GM19025 (cell line): ENCODE measurements around the gene GMCL2.

Source experiments
- ATAC-seq: cut with Tn5 transposase; IDR thresholded peaks from one replicate; pipeline ENCODE4 v1.9.1; 2021; ENCODE audit warnings: mild to moderate bottlenecking, low read depth, moderate library complexity; ENCODE audit not compliant: unreplicated experiment

The GMCL2 gene

DNA sequence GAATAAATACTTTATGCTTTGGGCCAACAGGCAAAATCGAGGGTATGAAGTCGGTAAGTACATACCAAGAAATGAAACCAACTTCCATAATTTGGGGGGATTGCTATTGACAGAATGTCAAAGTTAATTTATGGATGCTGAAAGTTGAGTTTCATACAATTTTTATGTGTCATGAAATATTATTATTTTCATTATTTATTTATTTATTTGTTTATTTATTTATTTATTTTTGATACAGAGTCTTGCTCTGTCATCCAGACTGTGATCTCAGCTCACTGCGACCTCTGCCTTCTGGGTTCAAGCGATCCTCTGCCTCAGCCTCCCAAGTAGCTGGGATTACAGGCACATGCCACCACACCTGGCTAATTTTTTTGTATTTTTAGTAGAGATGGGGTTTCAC is 4.5 kb upstream of the GMCL2 start:
- no peak for ATAC-seq

DNA sequence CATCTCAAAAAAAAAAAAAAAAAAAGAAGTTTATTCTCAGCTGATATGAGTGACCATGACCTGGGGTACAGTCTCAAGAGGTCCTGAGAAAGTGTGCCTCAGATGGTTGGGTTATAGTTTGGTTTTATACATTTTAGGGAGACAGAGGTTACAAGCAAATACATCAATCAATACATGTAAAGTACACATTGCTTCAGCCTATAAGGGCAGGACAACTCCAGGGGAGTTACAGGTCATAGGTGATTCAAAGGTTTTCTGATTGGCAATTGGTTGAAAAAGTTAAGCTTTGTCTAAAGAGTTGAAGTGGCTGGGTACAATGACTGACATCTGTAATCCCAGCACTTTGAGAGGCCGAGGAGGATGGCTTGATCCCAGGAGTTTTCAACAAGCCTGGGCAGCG is 2.3 kb upstream of the GMCL2 start:
- ATAC-seq, result no peak

DNA sequence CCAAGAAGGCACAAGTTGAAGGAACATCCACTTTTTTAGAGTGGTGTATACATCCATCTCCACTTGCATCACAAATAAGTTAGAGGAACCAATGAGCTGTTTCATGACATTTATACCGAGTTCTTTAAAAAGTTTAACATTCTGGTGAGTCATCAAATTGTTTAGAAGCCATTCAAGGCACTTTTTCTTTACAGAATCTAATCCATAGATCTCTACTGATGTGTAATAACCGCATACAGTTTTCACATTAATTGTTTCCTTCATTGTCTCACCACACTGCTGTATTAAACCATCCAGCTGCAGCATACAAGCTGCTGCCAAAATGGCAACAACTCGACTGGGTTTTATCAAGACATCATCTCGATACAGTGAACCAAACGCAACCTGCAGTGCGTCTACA is 744 bp downstream of the GMCL2 start:
- ATAC-seq, result no peak

- ATAC-seq, result no peak
These were observed 4.9 kb downstream of the GMCL2 start for GRCh38 chr5:178182158-178182876.

DNA sequence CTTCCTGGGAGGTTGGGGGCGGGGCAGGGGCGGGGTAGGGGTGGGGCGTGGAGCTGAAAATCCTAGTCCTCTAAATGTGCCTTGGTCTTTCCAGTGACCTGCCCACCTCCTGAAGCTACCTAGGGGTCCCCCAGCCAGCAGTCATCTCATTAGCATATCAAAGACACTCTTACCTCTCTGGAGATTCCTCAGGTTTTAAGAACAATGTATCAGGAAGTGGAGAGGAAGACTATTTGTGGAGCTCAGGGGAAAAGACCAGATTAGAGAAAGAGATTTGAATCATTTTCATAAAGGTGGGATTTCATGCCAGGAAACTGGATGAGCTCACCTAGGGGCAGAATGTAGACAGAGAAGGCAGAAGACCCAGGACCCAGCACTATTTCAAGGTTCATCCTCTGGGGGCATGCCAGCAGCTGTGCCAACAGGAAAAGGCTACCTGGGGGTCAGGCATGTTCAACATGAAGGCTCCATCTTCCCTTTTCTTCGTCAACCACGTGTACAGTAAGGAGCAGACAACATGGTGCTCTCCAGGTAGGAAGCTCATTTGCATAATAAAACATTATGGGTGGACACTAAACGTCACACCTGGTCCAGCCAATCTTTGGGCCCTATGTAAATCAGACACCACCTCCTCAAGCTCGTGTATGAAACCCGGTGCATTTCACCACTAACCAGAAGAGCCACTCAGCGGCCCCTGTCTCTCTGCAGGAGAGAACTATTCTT is 6.9 kb downstream of the GMCL2 start:
- no peak for ATAC-seq

- ATAC-seq, result no peak
These were observed 9.6 kb downstream of the GMCL2 start for GRCh38 chr5:178177569-178177968.

GRCh38 chr5:178176791-178177190 is 10.4 kb downstream of the GMCL2 start:
- no peak for ATAC-seq

DNA sequence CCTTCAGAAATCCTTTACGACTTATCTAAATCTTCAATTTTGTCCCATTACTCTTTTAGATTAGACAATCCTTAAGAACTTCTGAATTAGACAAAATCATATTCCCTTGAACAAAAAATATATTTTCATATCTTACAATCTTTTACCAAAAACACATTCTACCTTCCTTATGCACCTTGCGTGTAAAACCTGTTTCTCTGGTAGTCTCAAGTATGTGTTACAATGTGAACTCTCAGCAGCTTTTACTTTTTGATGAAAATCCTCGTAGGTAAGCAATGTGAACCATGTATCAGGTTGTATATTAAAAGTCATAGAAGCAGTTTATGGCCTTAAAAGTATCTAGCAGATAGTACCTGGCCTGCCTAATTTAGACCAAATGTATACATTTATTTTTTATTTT is 12.7 kb downstream of the GMCL2 start:
- ATAC-seq, result no peak

DNA sequence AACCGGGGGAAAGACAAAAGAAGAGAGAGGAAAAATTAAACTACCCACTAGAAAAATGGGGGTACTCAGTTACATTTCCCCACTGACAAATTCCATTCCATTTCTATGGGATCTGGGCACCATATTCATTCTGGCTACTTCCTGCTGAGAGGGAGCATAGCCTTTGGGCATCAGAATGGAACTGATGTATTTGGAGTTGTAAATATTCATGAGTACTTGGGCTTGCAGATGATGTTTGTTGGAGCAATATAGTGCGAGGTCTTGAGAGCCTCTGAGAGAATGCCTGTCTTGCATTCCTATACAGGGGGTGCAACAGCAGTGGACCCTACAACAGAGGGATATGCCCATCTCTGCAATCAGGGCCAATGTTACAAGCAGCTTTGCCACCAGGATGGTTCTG is 16.7 kb downstream of the GMCL2 start:
- ATAC-seq, result no peak

DNA sequence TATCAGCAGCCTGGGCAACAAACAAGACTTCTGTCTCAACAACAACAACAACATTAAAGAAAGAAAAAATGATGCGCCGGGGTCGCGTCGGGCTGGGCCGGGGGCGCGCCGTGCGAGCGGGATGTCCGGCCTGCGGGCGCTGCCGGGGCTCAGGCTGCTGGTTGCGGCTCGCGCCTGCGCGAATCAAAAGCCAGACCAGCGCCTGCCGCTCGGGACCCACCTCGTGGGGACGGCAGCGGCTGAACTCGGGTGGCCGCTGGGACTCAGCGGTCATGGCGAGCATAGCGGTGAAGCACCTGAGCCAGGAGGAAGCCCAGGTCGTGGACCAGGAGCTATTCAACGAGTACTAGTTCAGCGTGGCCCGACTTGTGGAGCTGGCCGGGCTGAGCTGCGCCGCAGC is 21.6 kb downstream of the GMCL2 start:
- no peak for ATAC-seq

DNA sequence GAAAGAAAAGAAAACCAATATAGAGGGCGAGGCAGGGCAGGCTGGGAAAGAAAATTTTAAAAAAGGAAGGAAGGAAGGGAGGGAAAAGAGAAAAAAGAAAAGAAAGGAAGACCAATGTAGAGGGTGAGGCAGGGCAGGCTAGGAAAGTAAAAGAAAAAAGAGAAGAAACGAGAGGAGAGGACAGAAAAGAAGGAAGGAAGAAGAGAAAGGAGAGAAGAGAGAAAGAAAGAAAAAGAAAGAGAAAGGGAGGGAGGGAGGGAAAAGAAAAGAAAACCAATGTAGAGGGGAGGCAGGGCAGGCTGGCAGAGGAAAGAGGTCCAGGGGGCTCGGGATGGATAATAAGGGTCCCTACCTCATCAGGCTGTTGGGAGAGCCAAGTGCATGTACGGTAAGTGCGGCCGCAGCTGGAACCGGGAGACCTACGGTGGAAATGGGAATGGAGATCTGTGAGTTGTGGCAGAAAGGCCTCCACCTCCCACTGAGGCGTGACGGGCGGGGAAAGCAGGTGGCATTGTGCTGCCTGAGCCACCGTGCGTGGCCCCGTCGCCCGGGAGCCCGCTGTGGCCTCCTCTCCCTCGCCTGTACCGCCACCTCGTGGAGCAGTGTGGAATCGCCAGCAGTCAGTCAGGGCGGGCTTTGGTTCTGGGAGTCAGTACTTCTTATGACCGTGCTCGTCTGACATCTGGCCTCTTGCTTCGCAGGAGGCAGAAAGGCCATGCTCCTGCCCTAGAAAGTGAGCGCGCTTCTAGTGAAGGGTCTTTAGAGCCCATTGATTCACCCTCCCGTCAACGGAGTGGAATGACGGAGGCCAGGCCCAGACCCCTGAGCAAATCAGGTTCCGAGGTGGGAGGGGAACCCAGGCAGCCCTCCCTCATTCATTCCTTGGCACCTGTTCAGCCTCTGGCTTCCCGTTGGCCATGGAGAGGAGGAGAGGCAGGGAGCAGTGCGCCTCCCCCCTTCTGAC is 23.1 kb downstream of the GMCL2 start:
- ATAC-seq, result peak; percentile 90

DNA sequence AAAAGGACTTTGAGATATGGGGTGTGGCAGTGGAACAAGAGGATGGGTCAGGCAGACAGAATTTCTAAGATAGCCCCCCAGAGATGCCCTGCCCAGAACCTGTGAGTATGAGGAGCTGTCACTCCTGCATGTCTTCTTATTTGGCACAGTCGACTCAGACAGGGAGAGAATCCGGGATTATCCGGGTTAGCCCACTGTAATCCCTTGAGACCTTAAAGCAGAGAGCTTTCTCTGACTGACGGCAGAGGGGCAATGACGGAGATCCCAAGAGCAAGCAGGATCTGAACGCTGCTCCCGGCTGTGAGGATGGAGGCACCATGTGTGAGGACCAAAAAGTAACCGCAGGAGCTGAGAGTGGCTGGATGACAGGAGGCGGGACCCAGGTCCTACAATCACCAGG is 24.7 kb downstream of the GMCL2 start:
- no peak for ATAC-seq

GRCh38 chr5:178160176-178160575 is 27.0 kb downstream of the GMCL2 start:
- no peak for ATAC-seq

DNA sequence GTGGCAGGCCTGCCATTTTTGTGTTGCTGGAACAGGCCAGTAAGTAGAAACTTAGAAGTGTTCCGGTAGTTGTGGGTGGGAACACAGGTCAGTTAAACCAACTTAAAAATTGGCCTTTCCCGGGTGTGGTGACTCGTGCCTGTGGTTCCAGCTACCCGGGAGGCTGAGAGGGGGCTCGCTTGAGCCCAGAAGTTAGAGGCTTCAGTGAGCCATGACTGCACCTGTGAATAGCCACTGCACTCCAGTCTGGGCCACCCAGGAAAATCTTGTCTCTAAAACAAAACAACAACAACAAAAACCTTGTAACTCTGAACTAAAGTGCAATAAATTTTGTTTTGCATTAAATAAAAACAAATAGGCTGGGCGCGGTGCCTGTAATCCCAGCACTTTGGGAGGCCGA is 32.1 kb downstream of the GMCL2 start:
- ATAC-seq, result no peak

- peak; percentile 98 for ATAC-seq
These were observed 33.4 kb downstream of the GMCL2 start, which contains the start of gene NHP2 for GRCh38 chr5:178153530-178154340. Gene NHP2, minus strand, starts transcription at chr5:178153885. Its CDS starts 68 bp downstream, at chr5:178153817.

GRCh38 chr5:178152491-178153444 is 34.4 kb downstream of the GMCL2 start:
- no peak for ATAC-seq

DNA sequence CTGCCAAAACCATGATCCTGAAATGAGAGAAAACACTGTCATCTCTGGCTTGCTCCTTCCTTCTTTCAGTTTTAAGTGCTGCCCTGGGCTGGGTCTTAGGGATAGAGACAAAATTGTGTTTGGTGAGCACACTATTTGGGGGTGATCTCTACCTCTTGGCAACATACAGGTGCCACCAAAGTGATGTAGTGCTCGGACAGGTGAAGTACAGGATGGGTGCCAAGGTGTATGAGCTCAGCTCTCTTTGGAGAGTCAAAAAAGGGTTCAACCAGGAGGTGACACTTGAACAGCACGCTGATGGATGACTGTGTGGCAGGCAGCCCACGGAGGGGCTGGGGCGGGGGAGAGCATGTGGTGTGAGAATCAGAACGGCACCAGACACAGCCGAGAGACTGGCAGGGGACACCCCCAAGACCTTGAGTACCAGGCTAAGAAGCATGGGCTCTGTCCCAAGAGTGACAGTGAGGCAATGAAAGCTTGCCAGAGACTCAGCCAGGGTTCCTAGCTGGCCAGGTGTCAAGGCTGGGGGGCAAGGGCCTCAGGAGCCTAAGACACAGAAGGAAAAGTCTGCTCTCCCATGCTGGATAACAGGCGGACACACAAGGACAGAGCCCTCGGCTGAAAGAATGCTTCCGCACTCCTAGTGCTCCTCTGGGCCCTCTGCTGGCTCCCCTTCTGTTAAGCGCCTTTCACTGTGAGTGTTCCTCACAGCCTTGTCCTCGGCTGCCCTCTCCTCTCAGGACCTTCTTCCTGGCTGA is 36.0 kb downstream of the GMCL2 start:
- ATAC-seq, result no peak

DNA sequence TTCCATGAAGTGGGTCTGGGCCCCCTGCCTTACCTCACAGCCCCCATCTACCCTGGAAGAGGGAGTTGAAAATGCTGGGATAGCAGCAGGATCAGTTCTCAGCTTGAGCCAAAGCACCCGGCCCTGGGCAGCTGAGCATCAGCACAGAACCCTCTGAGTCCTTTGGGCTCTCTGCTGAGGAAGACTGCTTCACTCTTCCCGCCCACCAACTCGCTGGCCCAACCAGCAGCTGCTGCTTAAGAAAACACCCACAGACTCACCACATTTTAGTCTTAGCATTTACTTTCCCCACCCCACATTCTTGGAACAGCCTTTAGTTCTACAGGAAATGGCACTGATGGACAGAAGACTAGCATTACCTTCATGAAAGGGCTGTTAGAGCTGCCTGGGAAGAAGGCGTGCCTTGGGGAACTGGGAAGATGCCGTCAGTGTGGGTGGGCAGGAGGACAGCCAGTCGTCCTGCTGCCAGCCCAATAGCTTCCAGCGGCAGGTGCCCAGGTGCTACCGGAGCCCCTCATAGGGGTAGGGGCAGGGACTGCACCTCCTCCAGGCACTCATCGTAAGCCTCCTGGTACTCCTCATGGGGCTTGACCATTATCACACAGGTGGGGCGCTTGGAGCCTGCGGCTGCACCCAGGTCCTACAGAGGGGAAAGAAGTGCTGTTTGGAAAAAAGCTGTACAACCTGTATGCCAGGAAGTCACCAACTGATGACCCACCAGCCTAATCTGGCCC is 37.8 kb downstream of the GMCL2 start:
- ATAC-seq, result no peak
